ENCODE measurements around the gene CYB561D2. TPM values are rescaled to one million over a fixed set of nuclear protein-coding genes. Genes with fewer than 3 reads are reported as not detected.

The CYB561D2 gene
- total and polyA plus RNA-seq, 10 of the 15 experiments (the other 5 are each of a cell fraction or from before 2014, with no cell fraction given): 7.6 to 39.2 (median 18.8) TPM

DNA sequence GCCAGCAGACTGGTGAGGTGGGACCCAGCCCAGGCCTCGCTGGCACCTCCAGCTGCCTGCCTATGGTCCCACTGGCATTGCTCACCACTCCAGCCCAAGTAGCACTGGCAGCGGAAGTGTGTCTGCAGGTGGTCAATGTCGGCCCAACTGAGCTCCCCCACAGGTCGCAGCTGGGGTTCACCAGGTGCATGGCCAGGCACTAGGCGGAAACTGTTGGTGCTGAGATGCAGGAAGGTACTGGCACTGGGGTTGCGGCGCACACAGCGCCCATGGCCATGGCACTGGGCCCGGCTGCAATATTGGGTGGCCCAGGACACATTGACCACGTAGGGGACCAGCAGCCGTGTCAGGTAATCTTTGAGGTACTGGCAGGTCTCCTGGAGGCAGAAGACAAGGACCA, 32.5 kb upstream of the CYB561D2 start:
- no peaks in the 10 kb centered on the region for H3K27me3 ChIP-seq (replicated peaks in 1 of 2; ENCODE audit: control insufficient read depth in 2 of 2, insufficient read depth in 2 of 2, low read length in 1 of 2)
- RAD21 ChIA-PET (ENCODE audit: unreplicated experiment): no interaction called here
- no peak overlapping the region for H3K9ac ChIP-seq (ENCODE audit: control insufficient read depth, insufficient read depth, low read length)
- no peaks in the 10 kb centered on the region for H3K9me3 ChIP-seq (replicated peaks; ENCODE audit: control insufficient read depth, insufficient read depth, low read length)
- H2AFZ ChIP-seq (ENCODE audit: control insufficient read depth, low read depth, low read length): no peak overlapping the region
- TF ChIP-seq POU2F2 (IDR thresholded peaks at IDR 0.05; ENCODE audit: borderline replicate concordance, low read depth, low read length): no peak
- TF ChIP-seq EGR1 (IDR thresholded peaks at IDR 0.05; ENCODE audit: borderline replicate concordance in 1 of 2, low read depth in 2 of 2, low read length in 2 of 2): no peak
- peaks cover 0 to 2% of the 10 kb centered on the region in 2 experiments; a peak in 2 of 4 replicates for H3K36me3 ChIP-seq (ENCODE audit: control insufficient read depth in 2 of 2, insufficient read depth in 2 of 2, low read length in 1 of 2)
- CTCF ChIA-PET: interaction anchor here (1.2 to 1.8 kb wide), 4 partner anchors 10 to 72 kb away, joined by 3 to 8 read pairs (median 4); partner anchors contain the start of genes HYAL3, NAA80 and TUSC2
- no peak overlapping the region for H3K4me2 ChIP-seq (ENCODE audit: control insufficient read depth, insufficient read depth)
- SMC1A ChIA-PET (ENCODE audit: uncharacterized antibody, unreplicated experiment): interaction anchor here (1.8 kb wide), 1 partner anchor 19 kb away, joined by 4 read pairs; the partner anchor contains the start of genes HYAL3 and NAA80
- in situ Hi-C loops (cut with MboI): no loop called here
- FAIRE-seq: no peak
- DNase-seq (ENCODE audit: low read depth, low spot score): no peak
- BruUV-seq (replicated peaks): no TSS peak
- ATAC-seq: no peak
- H4K20me1 ChIP-seq (ENCODE audit: control insufficient read depth, insufficient read depth): no peaks in the 10 kb centered on the region
- peaks cover 23% of the 10 kb centered on the region for H3K4me1 ChIP-seq (ENCODE audit: control insufficient read depth, insufficient read depth, low read length)
- intact Hi-C loops (cut with micrococcal nuclease; ENCODE audit: unreplicated experiment): no loop called here
- H3K27ac ChIP-seq (ENCODE audit: control insufficient read depth, insufficient read depth): no peak overlapping the region
- POLR2A ChIA-PET: interaction anchor here (1.0 to 1.9 kb wide), 3 partner anchors 19 to 58 kb away, joined by 3 to 7 read pairs (median 5); partner anchors contain the start of genes HYAL3 and NAA80
- H3K79me2 ChIP-seq (ENCODE audit: control insufficient read depth, insufficient read depth, low read length): peaks cover 5% of the 10 kb centered on the region
- no peak overlapping the region for H3K4me3 ChIP-seq
- WGBS (ENCODE audit: insufficient coverage, insufficient replicate concordance, low lambda C conversion rate, missing lambda C conversion rate): 87% methylated on average over 11 of the region's 11 CpGs

GRCh38 chr3:50318615-50319014, 32.0 kb upstream of the CYB561D2 start:
- FAIRE-seq (no peak), DNase-seq (ENCODE audit: low read depth, low spot score) (no peak), ATAC-seq (no peak)
- Histone ChIP-seq H3K9ac (ENCODE audit: control insufficient read depth, insufficient read depth, low read length) (no peak overlapping the region), H3K9me3 (replicated peaks; ENCODE audit: control insufficient read depth, insufficient read depth, low read length) (no peaks in the 10 kb centered on the region), H3K4me1 (ENCODE audit: control insufficient read depth, insufficient read depth, low read length) (peaks cover 23% of the 10 kb centered on the region), H3K27ac (ENCODE audit: control insufficient read depth, insufficient read depth) (no peak overlapping the region), H3K79me2 (ENCODE audit: control insufficient read depth, insufficient read depth, low read length) (peaks cover 5% of the 10 kb centered on the region), H3K27me3 (replicated peaks in 1 of 2; ENCODE audit: control insufficient read depth in 2 of 2, insufficient read depth in 2 of 2, low read length in 1 of 2) (no peaks in the 10 kb centered on the region), H2AFZ (ENCODE audit: control insufficient read depth, low read depth, low read length) (no peak overlapping the region), H3K4me3 (no peak overlapping the region), H3K4me2 (ENCODE audit: control insufficient read depth, insufficient read depth) (no peak overlapping the region), H4K20me1 (ENCODE audit: control insufficient read depth, insufficient read depth) (no peaks in the 10 kb centered on the region), H3K36me3 (ENCODE audit: control insufficient read depth in 2 of 2, insufficient read depth in 2 of 2, low read length in 1 of 2) (peaks cover 0 to 2% of the 10 kb centered on the region in 2 experiments; a peak in 2 of 4 replicates)
- RAD21 ChIA-PET (ENCODE audit: unreplicated experiment): no interaction called here
- in situ Hi-C loops (cut with MboI): no loop called here
- CTCF ChIA-PET: interaction anchor here (0.7 to 1.8 kb wide), 5 partner anchors 9 to 72 kb away, joined by 3 to 8 read pairs (median 3); partner anchors contain the start of genes HYAL3, NAA80 and TUSC2
- BruUV-seq (replicated peaks): no TSS peak
- intact Hi-C loops (cut with micrococcal nuclease; ENCODE audit: unreplicated experiment): no loop called here
- whole genome bisulfite sequencing (ENCODE audit: insufficient coverage, insufficient replicate concordance, low lambda C conversion rate, missing lambda C conversion rate): 87% methylated on average over 10 of the region's 10 CpGs
- SMC1A ChIA-PET (ENCODE audit: uncharacterized antibody, unreplicated experiment): interaction anchor here (1.5 to 1.8 kb wide), 2 partner anchors 18 to 19 kb away, joined by 4 read pairs; partner anchors contain the start of genes HYAL3 and NAA80
- POLR2A ChIA-PET: interaction anchor here (1.0 to 1.9 kb wide), 3 partner anchors 13 to 26 kb away, joined by 3 to 5 read pairs (median 3); partner anchors contain the start of gene IFRD2
- TF ChIP-seq ZNF592 (IDR thresholded peaks at IDR 0.05) (no peak), IKZF2 (IDR thresholded peaks at IDR 0.05) (no peak), SREBF2 (IDR thresholded peaks at IDR 0.05; ENCODE audit: low read length) (no peak), IRF5 (IDR thresholded peaks at IDR 0.05; ENCODE audit: borderline replicate concordance) (no peak), CEBPZ (IDR thresholded peaks at IDR 0.05; ENCODE audit: low read depth, low read length) (no peak)

Measured in GM12878 (cell line).